Upper lobe of left lung (tissue), 6 donors: Measurements from ENCODE around the gene KRR1. TPM values are rescaled to one million over a fixed set of nuclear protein-coding genes. Genes with fewer than 3 reads are reported as not detected.

Source experiments
- ATAC-seq, 2 donors: fragments of 200-7000 bp; cut with Tn5 transposase; one replicate each; pipeline ENCODE4 v1.9.1; 2022; ENCODE audit warnings: mild to moderate bottlenecking in 2 of 2, moderate library complexity in 2 of 2; ENCODE audit not compliant: low FRiP score in 2 of 2
- DNase-seq, 2 donors: peaks; one replicate each; pipeline ENCODE4 v3.0.0-alpha.2; 2019 to 2020
- H3K27ac ChIP-seq, 4 donors: fragments of 200-600 bp; sonication (generic); one replicate each; pipeline ENCODE4 v1.5.1; 2016 to 2019
- H3K27me3 ChIP-seq, 4 donors: fragments of 200-600 bp; sonication (generic); one replicate each; pipeline ENCODE4 v1.5.1; 2017 to 2019
- H3K36me3 ChIP-seq, 4 donors: fragments of 200-600 bp; sonication (generic); one replicate each; pipeline ENCODE4 v1.5.1; 2016 to 2019
- H3K4me1 ChIP-seq, 4 donors: fragments of 200-600 bp; sonication (generic); one replicate each; pipeline ENCODE4 v1.5.1; 2018 to 2019
- H3K4me3 ChIP-seq, 4 donors: fragments of 200-600 bp; sonication (generic); one replicate each; pipeline ENCODE4 v1.5.1; 2017 to 2019; ENCODE audit warnings: mild to moderate bottlenecking in 2 of 4, moderate library complexity in 1 of 4
- H3K9me3 ChIP-seq, 4 donors: fragments of 200-600 bp; sonication (generic); one replicate each; pipeline ENCODE4 v1.5.1; 2018 to 2019
- CTCF ChIP-seq, 6 experiments: fragments of 450-650 bp in 4 of 6; fragments of 200-600 bp in 2 of 6; sonication (generic) in 2 of 6; IDR thresholded peaks; one replicate each; pipeline ENCODE4 v1.5.1; 2016 to 2019; ENCODE audit warnings: antibody characterized with exemption in 6 of 6
- EP300 ChIP-seq, 4 donors: sonication (generic); formaldehyde crosslinking; IDR thresholded peaks; one replicate each; pipeline ENCODE4 v1.5.1; 2017; ENCODE audit warnings: antibody characterized with exemption in 4 of 4, control low read depth in 2 of 4
- POLR2A ChIP-seq, 4 donors: fragments of 450-650 bp; IDR thresholded peaks; one replicate each; pipeline ENCODE4 v1.5.1; 2016 to 2017; ENCODE audit warnings: antibody characterized with exemption in 4 of 4, mild to moderate bottlenecking in 2 of 4
- POLR2AphosphoS5 ChIP-seq, 2 donors: sonication (generic); formaldehyde crosslinking; IDR thresholded peaks; one replicate each; pipeline ENCODE4 v1.5.1; 2017; ENCODE audit warnings: antibody characterized with exemption in 2 of 2
- WGBS, 2 donors: methylation state at CpG; one replicate each; pipeline ENCODE4 v1.1.5; 2017 to 2018; 5-methylcytosine and 5-hydroxymethylcytosine counted together
- total RNA-seq, 6 donors: library from RNA; depleted of rRNA in 4 of 6; stranded (reverse); fragments of >200 nt in 4 of 6; gene quantifications; one replicate each; pipeline versions ENCODE4 v1.1.0 to v1.2.1, GENCODE V29; 2016 to 2021
- donor health status: DM: no; HTN: no; CAD: no; lungs with moderate emphysema.
- donor health status: DM: no; HTN: yes; CAD: no; lungs with severe emphysema.

KRR1 gene
- total RNA-seq, 6 donors from 2014 or later: 24.5 to 44.6 (median 35.7) TPM

- no peaks in the 10 kb centered on the region for H3K36me3 ChIP-seq
- ATAC-seq (peak; percentile 7 to 58), DNase-seq (no peak)
- TF ChIP-seq EP300 (IDR thresholded peaks at IDR 0.05) (no peak), POLR2A (IDR thresholded peaks at IDR 0.05) (peak in 1 of 4 donors; percentile 18), POLR2AphosphoS5 (IDR thresholded peaks at IDR 0.05) (no peak), CTCF (IDR thresholded peaks at IDR 0.05) (no peak)
- H3K9me3 ChIP-seq: no peaks in the 10 kb centered on the region
- no peaks in the 10 kb centered on the region for H3K27me3 ChIP-seq
- WGBS, 2 donors: 45 to 48% methylated on average over 5 of the region's 5 CpGs
- H3K4me3 ChIP-seq: peak overlapping the region; percentile 8 to 51 (median 39)
- H3K4me1 ChIP-seq: peaks cover 9 to 22% (median 16%) of the 10 kb centered on the region in 4 donors
- peak overlapping the region; percentile 73 to 84 (median 79) for H3K27ac ChIP-seq
Observed at GRCh38 chr12:75481013-75481705, 30.2 kb downstream of the KRR1 start.

GRCh38 chr12:75480469-75480949 lies 30.9 kb downstream of the KRR1 start, which contains the start of gene GLIPR1:
Gene GLIPR1 (plus strand): TSS chr12:75480755. CDS start chr12:75480881, 126 bp downstream.
- peak within 1 kb of the TSS; percentile 73 to 84 (median 79) for H3K27ac ChIP-seq
- ATAC-seq (peak; percentile 89 to 95), DNase-seq (peak; percentile 19 to 59)
- 20 to 33% methylated on average over 7 to 8 of the region's 8 CpGs for WGBS, 2 donors
- no peaks in the 10 kb centered on the region for H3K27me3 ChIP-seq
- no peaks in the 10 kb centered on the region for H3K36me3 ChIP-seq
- H3K4me1 ChIP-seq: peaks cover 9 to 22% (median 16%) of the 10 kb centered on the region in 4 donors
- H3K4me3 ChIP-seq: peak within 1 kb of the TSS; percentile 8 to 51 (median 39)
- H3K9me3 ChIP-seq: no peaks in the 10 kb centered on the region
- TF ChIP-seq CTCF (IDR thresholded peaks at IDR 0.05) (no peak), POLR2AphosphoS5 (IDR thresholded peaks at IDR 0.05) (peak; percentile 55 to 56), EP300 (IDR thresholded peaks at IDR 0.05) (no peak), POLR2A (IDR thresholded peaks at IDR 0.05) (peak in 2 of 4 donors; percentile 27 to 72)

- Histone ChIP-seq H3K9me3 (no peaks in the 10 kb centered on the region), H3K4me3 (peak overlapping the region in 2 of 4 donors; percentile 47 to 51), H3K36me3 (no peaks in the 10 kb centered on the region), H3K4me1 (peaks cover 9 to 22% (median 16%) of the 10 kb centered on the region in 4 donors), H3K27ac (peak overlapping the region; percentile 73 to 84 (median 79)), H3K27me3 (no peaks in the 10 kb centered on the region)
- ATAC-seq (peak in 1 of 2 donors; percentile 47), DNase-seq (no peak)
- 46 to 50% methylated on average over 2 of the region's 2 CpGs for WGBS, 2 donors
- TF ChIP-seq POLR2AphosphoS5 (IDR thresholded peaks at IDR 0.05) (no peak), POLR2A (IDR thresholded peaks at IDR 0.05) (no peak), CTCF (IDR thresholded peaks at IDR 0.05) (no peak), EP300 (IDR thresholded peaks at IDR 0.05) (no peak)
Observed at GRCh38 chr12:75479963-75480461, 31.4 kb downstream of the KRR1 start.

GRCh38 chr12:75478116-75478794 lies 33.2 kb downstream of the KRR1 start:
- H3K36me3 ChIP-seq: no peaks in the 10 kb centered on the region
- peak overlapping the region in 3 of 4 donors; percentile 59 to 83 (median 63) for H3K27ac ChIP-seq
- TF ChIP-seq EP300 (IDR thresholded peaks at IDR 0.05) (no peak), CTCF (IDR thresholded peaks at IDR 0.05) (no peak), POLR2AphosphoS5 (IDR thresholded peaks at IDR 0.05) (no peak), POLR2A (IDR thresholded peaks at IDR 0.05) (peak in 1 of 4 donors; percentile 20)
- no peaks in the 10 kb centered on the region for H3K9me3 ChIP-seq
- peak in 1 of 2 donors; percentile 48 for ATAC-seq
- H3K4me3 ChIP-seq: no peak overlapping the region
- H3K4me1 ChIP-seq: peaks cover 2 to 21% (median 8%) of the 10 kb centered on the region in 4 donors
- H3K27me3 ChIP-seq: no peaks in the 10 kb centered on the region
- 57% methylated on average over 5 of the region's 5 CpGs for WGBS, 2 donors
- peak in 1 of 2 donors; percentile 37 for DNase-seq
